Tibial nerve (tissue), 4 donors: ENCODE results near the gene PHC3.

Experiments
- CTCF ChIP-seq, 5 experiments: fragments of 200-600 bp in 3 of 5; fragments of 450-650 bp in 2 of 5; sonication (generic) in 3 of 5; IDR thresholded peaks; one replicate each; pipeline ENCODE4 v1.5.1; 2016 to 2019; ENCODE audit warnings: antibody characterized with exemption in 5 of 5, mild to moderate bottlenecking in 3 of 5, moderate library complexity in 2 of 5
- EP300 ChIP-seq, 2 donors: sonication (generic); formaldehyde crosslinking; IDR thresholded peaks; one replicate each; pipeline ENCODE4 v1.6.1; 2017; ENCODE audit warnings: antibody characterized with exemption in 2 of 2, mild to moderate bottlenecking in 1 of 2
- POLR2A ChIP-seq, 2 donors: fragments of 450-650 bp; IDR thresholded peaks; one replicate each; pipeline ENCODE4 v1.6.1; 2017; ENCODE audit warnings: antibody characterized with exemption in 2 of 2, mild to moderate bottlenecking in 2 of 2, moderate library complexity in 2 of 2

DNA sequence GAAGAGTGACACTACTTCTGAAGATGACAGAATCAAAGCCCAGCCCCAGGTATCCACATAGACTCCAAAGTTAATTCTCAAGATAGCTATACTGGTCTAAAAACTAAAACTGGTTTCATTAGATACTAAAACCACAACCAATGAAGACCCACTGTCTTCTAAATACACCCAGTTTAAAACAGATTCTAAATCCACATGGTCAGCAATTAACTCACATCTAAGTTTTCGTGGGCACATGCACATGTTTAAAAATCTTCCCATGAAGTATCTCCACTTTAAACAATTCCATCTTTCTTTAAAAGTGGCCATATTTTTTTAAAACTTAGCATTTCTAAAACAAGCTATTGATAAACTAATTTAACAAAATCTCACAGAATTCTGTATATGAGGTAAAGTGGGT, 80.6 kb downstream of the PHC3 start:
- no peak for TF ChIP-seq CTCF (IDR thresholded peaks at IDR 0.05)
- no peak for TF ChIP-seq POLR2A (IDR thresholded peaks at IDR 0.05)
- TF ChIP-seq EP300 (IDR thresholded peaks at IDR 0.05): no peak
